ENCODE results near the gene DPM1.

DPM1 gene

DNA sequence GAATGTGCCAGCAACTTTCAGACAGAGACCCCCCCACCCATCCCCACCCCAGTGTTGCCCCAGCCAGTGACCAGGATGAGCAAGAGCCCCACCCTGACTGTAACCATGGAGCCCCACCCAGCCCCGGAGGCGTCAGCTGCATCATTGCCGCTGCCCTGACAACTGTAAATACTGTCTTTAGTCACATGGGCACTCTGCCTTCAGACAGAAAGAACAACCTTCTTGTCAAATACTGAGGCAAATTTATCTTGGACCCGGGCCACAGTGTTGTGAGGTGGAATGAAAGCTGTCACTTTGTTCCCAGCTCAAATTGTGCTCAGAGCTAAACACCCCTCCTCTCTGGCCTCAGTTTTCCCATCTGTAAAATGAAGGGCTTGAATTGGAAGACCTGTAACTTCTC is 24.0 kb upstream of the DPM1 start:
- WGBS (ENCODE audit: extremely low coverage, insufficient coverage, insufficient read length): no CpG with 5 or more reads among the region's 4 CpGs
- Histone ChIP-seq H3K9ac (ENCODE audit: low read length) (no peak overlapping the region), H3K36me3 (ENCODE audit: control insufficient read depth in 1 of 2, insufficient read depth in 2 of 2, low read length in 2 of 2) (no peaks in the 10 kb centered on the region), H3K27ac (ENCODE audit: low read depth, low read length) (no peak overlapping the region), H2BK12ac (ENCODE audit: low read length) (no peak overlapping the region), H3K18ac (ENCODE audit: low read length) (no peak overlapping the region), H3K14ac (ENCODE audit: low read length) (no peak overlapping the region), H3K4me2 (ENCODE audit: low read length) (no peak overlapping the region), H3K79me1 (ENCODE audit: low read length) (no peaks in the 10 kb centered on the region), H2BK5ac (ENCODE audit: low read depth, low read length, poor library complexity) (no peak overlapping the region), H3K4me3 (ENCODE audit: low read depth, low read length) (no peak overlapping the region), H4K91ac (ENCODE audit: low read depth, low read length) (no peak overlapping the region), H4K8ac (ENCODE audit: low read depth, low read length) (no peak overlapping the region), H2AFZ (ENCODE audit: insufficient read depth, low read length, poor library complexity) (no peak overlapping the region), H3K79me2 (ENCODE audit: control insufficient read depth, insufficient read depth, low read length, poor library complexity) (no peaks in the 10 kb centered on the region), H3K4ac (ENCODE audit: low read depth, low read length) (no peak overlapping the region), H3K27me3 (ENCODE audit: insufficient read depth, low read length) (no peaks in the 10 kb centered on the region), H3K23ac (ENCODE audit: low read length) (no peak overlapping the region), H4K12ac (ENCODE audit: low read depth, low read length) (no peak overlapping the region), H3K9me3 (ENCODE audit: insufficient read depth, low read depth, low read length) (no peaks in the 10 kb centered on the region), H3K4me1 (ENCODE audit: control insufficient read depth in 1 of 2, insufficient read depth in 2 of 2, low read length in 2 of 2) (peaks cover 0 to 5% of the 10 kb centered on the region in 2 experiments), H2BK120ac (ENCODE audit: insufficient read depth, low read length, poor library complexity) (no peak overlapping the region), H2AK5ac (ENCODE audit: low read length) (no peak overlapping the region)
- DNase-seq: peak; percentile 63 to 68

DNA sequence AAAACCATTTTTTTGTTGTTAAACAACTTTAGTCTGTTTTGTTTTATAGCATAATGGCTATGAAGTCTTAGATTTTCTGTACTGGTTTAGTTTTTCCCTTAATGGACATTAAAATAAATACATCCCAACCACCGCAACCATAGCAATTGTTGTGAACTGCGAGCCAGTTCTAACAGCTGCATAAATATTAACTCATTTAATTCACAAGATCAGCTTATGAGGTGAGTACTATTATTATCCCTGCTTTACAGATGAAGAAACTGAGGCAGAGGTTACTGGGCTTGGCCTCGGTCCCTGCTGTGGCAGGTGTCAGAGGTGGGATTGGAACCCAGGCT is 23.3 kb upstream of the DPM1 start:
- H4K12ac ChIP-seq (ENCODE audit: low read depth, low read length): no peak overlapping the region
- H2BK12ac ChIP-seq (ENCODE audit: low read length): no peak overlapping the region
- H2BK5ac ChIP-seq (ENCODE audit: low read depth, low read length, poor library complexity): no peak overlapping the region
- H3K9me3 ChIP-seq (ENCODE audit: insufficient read depth, low read depth, low read length): no peaks in the 10 kb centered on the region
- no peak overlapping the region for H2AK5ac ChIP-seq (ENCODE audit: low read length)
- no peak overlapping the region for H3K4me3 ChIP-seq (ENCODE audit: low read depth, low read length)
- H3K36me3 ChIP-seq (ENCODE audit: control insufficient read depth in 1 of 2, insufficient read depth in 2 of 2, low read length in 2 of 2): no peaks in the 10 kb centered on the region
- no peak overlapping the region for H3K9ac ChIP-seq (ENCODE audit: low read length)
- no peak overlapping the region for H2AFZ ChIP-seq (ENCODE audit: insufficient read depth, low read length, poor library complexity)
- peaks cover 0 to 5% of the 10 kb centered on the region in 2 experiments for H3K4me1 ChIP-seq (ENCODE audit: control insufficient read depth in 1 of 2, insufficient read depth in 2 of 2, low read length in 2 of 2)
- H3K14ac ChIP-seq (ENCODE audit: low read length): no peak overlapping the region
- H3K23ac ChIP-seq (ENCODE audit: low read length): no peak overlapping the region
- H3K18ac ChIP-seq (ENCODE audit: low read length): no peak overlapping the region
- no peaks in the 10 kb centered on the region for H3K79me2 ChIP-seq (ENCODE audit: control insufficient read depth, insufficient read depth, low read length, poor library complexity)
- peak overlapping the region; percentile 7 for H4K91ac ChIP-seq (ENCODE audit: low read depth, low read length)
- H4K8ac ChIP-seq (ENCODE audit: low read depth, low read length): no peak overlapping the region
- no peak overlapping the region for H3K4me2 ChIP-seq (ENCODE audit: low read length)
- no peak for DNase-seq
- H3K27me3 ChIP-seq (ENCODE audit: insufficient read depth, low read length): no peaks in the 10 kb centered on the region
- no peak overlapping the region for H3K4ac ChIP-seq (ENCODE audit: low read depth, low read length)
- no peak overlapping the region for H2BK120ac ChIP-seq (ENCODE audit: insufficient read depth, low read length, poor library complexity)
- no CpG with 5 or more reads among the region's 3 CpGs for WGBS (ENCODE audit: extremely low coverage, insufficient coverage, insufficient read length)
- H3K27ac ChIP-seq (ENCODE audit: low read depth, low read length): no peak overlapping the region
- no peaks in the 10 kb centered on the region for H3K79me1 ChIP-seq (ENCODE audit: low read length)

DNA sequence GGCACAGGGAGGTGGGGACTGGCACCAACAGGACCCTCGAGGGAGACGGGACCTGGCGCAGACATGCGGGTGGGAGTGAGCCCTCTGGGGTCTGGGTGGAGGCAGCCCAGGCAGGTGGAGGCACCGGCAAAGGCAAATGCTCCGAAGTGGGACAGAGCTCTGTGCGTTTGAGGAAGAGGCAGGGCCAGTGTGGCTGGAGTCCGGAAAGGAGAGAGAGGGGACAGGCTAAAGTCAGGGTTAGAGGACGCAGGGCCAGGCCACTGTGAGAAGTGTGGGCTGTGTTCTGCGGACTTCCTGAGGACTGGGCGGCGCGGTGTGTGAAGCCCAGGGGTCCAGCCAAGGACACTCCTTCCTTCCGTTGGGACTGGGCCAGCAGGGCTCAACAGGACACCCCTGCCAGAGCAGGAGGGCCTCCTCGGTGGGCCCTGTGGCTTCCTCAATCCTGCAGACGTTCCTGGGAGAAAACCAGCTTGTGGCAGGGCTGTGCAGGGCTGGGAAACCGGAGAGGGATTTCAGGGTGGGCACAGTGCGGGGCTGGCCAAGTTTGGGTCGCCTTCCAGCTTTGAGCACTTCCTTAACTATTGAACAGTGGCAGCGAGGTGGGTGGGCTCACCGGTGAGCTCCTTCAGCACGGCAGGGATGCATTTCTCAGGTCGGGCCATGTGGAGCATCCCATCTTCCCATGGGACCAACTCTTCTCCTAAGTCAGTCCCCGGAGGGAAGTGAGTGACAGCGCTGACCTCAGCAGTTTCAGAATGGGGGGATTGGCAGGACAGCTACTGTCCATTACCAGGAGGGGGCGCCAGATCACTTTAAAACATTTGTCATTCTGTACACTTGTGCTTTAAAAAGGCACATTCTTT is 22.8 kb upstream of the DPM1 start:
- Histone ChIP-seq H3K4me3 (ENCODE audit: low read depth, low read length) (peak overlapping the region; percentile 10), H3K36me3 (ENCODE audit: control insufficient read depth in 1 of 2, insufficient read depth in 2 of 2, low read length in 2 of 2) (no peaks in the 10 kb centered on the region), H3K9ac (ENCODE audit: low read length) (no peak overlapping the region), H3K18ac (ENCODE audit: low read length) (no peak overlapping the region), H3K4ac (ENCODE audit: low read depth, low read length) (no peak overlapping the region), H4K12ac (ENCODE audit: low read depth, low read length) (no peak overlapping the region), H3K23ac (ENCODE audit: low read length) (no peak overlapping the region), H4K8ac (ENCODE audit: low read depth, low read length) (peak overlapping the region; percentile 21), H3K4me2 (ENCODE audit: low read length) (no peak overlapping the region), H3K14ac (ENCODE audit: low read length) (no peak overlapping the region), H2AK5ac (ENCODE audit: low read length) (peak overlapping the region; percentile 38), H3K79me2 (ENCODE audit: control insufficient read depth, insufficient read depth, low read length, poor library complexity) (no peaks in the 10 kb centered on the region), H3K79me1 (ENCODE audit: low read length) (no peaks in the 10 kb centered on the region), H2AFZ (ENCODE audit: insufficient read depth, low read length, poor library complexity) (no peak overlapping the region), H3K27me3 (ENCODE audit: insufficient read depth, low read length) (no peaks in the 10 kb centered on the region), H3K9me3 (ENCODE audit: insufficient read depth, low read depth, low read length) (no peaks in the 10 kb centered on the region), H4K91ac (ENCODE audit: low read depth, low read length) (peak overlapping the region; percentile 16), H2BK5ac (ENCODE audit: low read depth, low read length, poor library complexity) (no peak overlapping the region), H3K4me1 (ENCODE audit: control insufficient read depth in 1 of 2, insufficient read depth in 2 of 2, low read length in 2 of 2) (peaks cover 0 to 5% of the 10 kb centered on the region in 2 experiments), H2BK12ac (ENCODE audit: low read length) (peak overlapping the region; percentile 5), H3K27ac (ENCODE audit: low read depth, low read length) (no peak overlapping the region), H2BK120ac (ENCODE audit: insufficient read depth, low read length, poor library complexity) (peak overlapping the region; percentile 0)
- peak; percentile 25 to 81 for DNase-seq
- no CpG with 5 or more reads among the region's 26 CpGs for WGBS (ENCODE audit: extremely low coverage, insufficient coverage, insufficient read length)

DNA sequence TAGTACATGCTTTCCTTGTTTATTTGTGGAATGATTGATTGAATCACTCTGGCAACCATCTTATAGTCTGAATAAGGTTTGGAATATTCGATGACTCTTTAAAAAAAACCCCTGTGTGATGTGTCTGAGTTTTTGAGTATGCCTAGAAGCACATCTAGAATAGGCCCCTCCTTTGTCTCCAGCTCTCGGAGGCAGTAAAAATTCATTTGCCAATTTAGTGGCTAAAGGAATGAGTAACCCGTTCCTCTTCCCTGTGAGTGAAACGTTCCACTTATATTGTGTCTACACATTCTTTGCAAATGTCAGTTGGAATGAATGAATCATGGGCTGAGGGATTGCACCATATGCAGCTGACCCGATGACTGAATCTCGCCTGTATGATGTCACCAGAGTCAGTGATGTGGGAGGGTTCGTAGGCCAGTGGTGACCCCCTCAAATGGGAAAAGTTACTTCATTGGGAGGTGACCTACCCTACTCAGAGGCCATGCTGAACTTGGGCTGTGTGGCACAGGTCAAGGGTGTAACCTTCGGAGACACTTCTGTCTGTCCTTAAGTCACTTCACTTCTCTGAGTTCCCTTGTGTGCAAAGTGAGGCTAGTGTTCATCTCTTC is 21.8 kb upstream of the DPM1 start:
- WGBS (ENCODE audit: extremely low coverage, insufficient coverage, insufficient read length): no CpG with 5 or more reads among the region's 8 CpGs
- Histone ChIP-seq H4K8ac (ENCODE audit: low read depth, low read length) (no peak overlapping the region), H4K91ac (ENCODE audit: low read depth, low read length) (peak overlapping the region; percentile 16), H3K4me2 (ENCODE audit: low read length) (no peak overlapping the region), H3K23ac (ENCODE audit: low read length) (no peak overlapping the region), H3K9me3 (ENCODE audit: insufficient read depth, low read depth, low read length) (no peaks in the 10 kb centered on the region), H3K4ac (ENCODE audit: low read depth, low read length) (no peak overlapping the region), H3K4me1 (ENCODE audit: control insufficient read depth in 1 of 2, insufficient read depth in 2 of 2, low read length in 2 of 2) (peaks cover 0 to 5% of the 10 kb centered on the region in 2 experiments), H3K79me2 (ENCODE audit: control insufficient read depth, insufficient read depth, low read length, poor library complexity) (no peaks in the 10 kb centered on the region), H2BK12ac (ENCODE audit: low read length) (no peak overlapping the region), H3K14ac (ENCODE audit: low read length) (no peak overlapping the region), H4K12ac (ENCODE audit: low read depth, low read length) (no peak overlapping the region), H2BK5ac (ENCODE audit: low read depth, low read length, poor library complexity) (no peak overlapping the region), H3K9ac (ENCODE audit: low read length) (no peak overlapping the region), H2AK5ac (ENCODE audit: low read length) (no peak overlapping the region), H3K27ac (ENCODE audit: low read depth, low read length) (no peak overlapping the region), H3K27me3 (ENCODE audit: insufficient read depth, low read length) (no peaks in the 10 kb centered on the region), H3K4me3 (ENCODE audit: low read depth, low read length) (no peak overlapping the region), H3K18ac (ENCODE audit: low read length) (no peak overlapping the region), H3K79me1 (ENCODE audit: low read length) (no peaks in the 10 kb centered on the region), H2BK120ac (ENCODE audit: insufficient read depth, low read length, poor library complexity) (no peak overlapping the region), H3K36me3 (ENCODE audit: control insufficient read depth in 1 of 2, insufficient read depth in 2 of 2, low read length in 2 of 2) (no peaks in the 10 kb centered on the region), H2AFZ (ENCODE audit: insufficient read depth, low read length, poor library complexity) (no peak overlapping the region)
- peak; percentile 86 to 96 for DNase-seq

Measured in trophoblast cell (in vitro differentiated cells and primary cell).